ENCODE measurements around the gene GUCD1. TPM values are rescaled to one million over a fixed set of nuclear protein-coding genes. Genes with fewer than 3 reads are reported as not detected.

GUCD1 gene
- total and polyA plus RNA-seq, 10 of the 15 experiments (the other 5 are each of a cell fraction or from before 2014, with no cell fraction given): 56.0 to 177 (median 88.2) TPM

GRCh38 chr22:24514241-24515026 is 40.5 kb downstream of the GUCD1 start:
- peaks cover 51% of the 10 kb centered on the region for H3K4me1 ChIP-seq (ENCODE audit: control insufficient read depth, insufficient read depth, low read length)
- H4K20me1 ChIP-seq (ENCODE audit: control insufficient read depth, insufficient read depth): no peaks in the 10 kb centered on the region
- DNase-seq (ENCODE audit: low read depth, low spot score): peak; percentile 68
- in situ Hi-C loops (cut with MboI): loop anchor here (5.0 kb wide), 1 partner anchor 82 kb away; no protein-coding TSS in a partner anchor
- H3K36me3 ChIP-seq (ENCODE audit: control insufficient read depth in 2 of 2, insufficient read depth in 2 of 2, low read length in 1 of 2): no peaks in the 10 kb centered on the region
- H3K4me3 ChIP-seq: no peak overlapping the region
- peak; percentile 74 for ATAC-seq
- SMC1A ChIA-PET (ENCODE audit: uncharacterized antibody, unreplicated experiment): interaction anchor here (0.6 to 2.8 kb wide), 8 partner anchors 8 to 116 kb away, joined by 3 to 19 read pairs (median 7); partner anchors contain the start of gene ADORA2A
- no peaks in the 10 kb centered on the region for H3K79me2 ChIP-seq (ENCODE audit: control insufficient read depth, insufficient read depth, low read length)
- H2AFZ ChIP-seq (ENCODE audit: control insufficient read depth, low read depth, low read length): peak overlapping the region; percentile 19
- no peak for FAIRE-seq
- WGBS (ENCODE audit: insufficient coverage, insufficient replicate concordance, low lambda C conversion rate, missing lambda C conversion rate): 38% methylated on average over 14 of the region's 14 CpGs
- CTCF ChIA-PET: interaction anchor here (0.6 to 5.8 kb wide), 10 partner anchors 7 to 1989 kb away, joined by 3 to 39 read pairs (median 3); no protein-coding TSS in a partner anchor
- H3K9ac ChIP-seq (ENCODE audit: control insufficient read depth, insufficient read depth, low read length): peak overlapping the region; percentile 12; the same call in 1 of the 2 replicates
- BruUV-seq (replicated peaks): TSS peak; percentile 68
- RAD21 ChIA-PET (ENCODE audit: unreplicated experiment): interaction anchor here (0.6 to 3.3 kb wide), 9 partner anchors 8 to 115 kb away, joined by 3 to 42 read pairs (median 3); no protein-coding TSS in a partner anchor
- POLR2A ChIA-PET: interaction anchor here (0.6 to 3.3 kb wide), 9 partner anchors 8 to 226 kb away, joined by 3 to 28 read pairs (median 6); partner anchors contain the start of gene ADORA2A
- H3K27ac ChIP-seq (ENCODE audit: control insufficient read depth, insufficient read depth): peak overlapping the region; percentile 57
- peak overlapping the region; percentile 69 for H3K4me2 ChIP-seq (ENCODE audit: control insufficient read depth, insufficient read depth)
- intact Hi-C loops (cut with micrococcal nuclease; ENCODE audit: unreplicated experiment): no loop called here
- H3K9me3 ChIP-seq (replicated peaks; ENCODE audit: control insufficient read depth, insufficient read depth, low read length): no peaks in the 10 kb centered on the region
- H3K27me3 ChIP-seq (replicated peaks in 1 of 2; ENCODE audit: control insufficient read depth in 2 of 2, insufficient read depth in 2 of 2, low read length in 1 of 2): no peaks in the 10 kb centered on the region
- TF ChIP-seq SUZ12 (IDR thresholded peaks at IDR 0.05; ENCODE audit: unreplicated experiment) (no peak), MYC (IDR thresholded peaks at IDR 0.05; ENCODE audit: insufficient read depth, insufficient read length, insufficient replicate concordance, low read length, severe bottlenecking) (no peak), STAT3 (IDR thresholded peaks at IDR 0.05; ENCODE audit: low read depth, low read length) (no peak), ATF2 (IDR thresholded peaks at IDR 0.05; ENCODE audit: low read length) (no peak), BCL11A (IDR thresholded peaks at IDR 0.05; ENCODE audit: low read depth, low read length) (peak; percentile 23; the same call in 1 of the 2 replicates), MLLT1 (IDR thresholded peaks at IDR 0.05) (no peak), CHD1 (IDR thresholded peaks at IDR 0.05; ENCODE audit: low read depth, low read length) (no peak), EP300 (IDR thresholded peaks at IDR 0.05; ENCODE audit: borderline replicate concordance in 1 of 2, control insufficient read depth in 1 of 2, low read depth in 2 of 2, low read length in 2 of 2) (peak; percentile 9 to 64; a peak in 1 of 4 replicates), ZNF24 (IDR thresholded peaks at IDR 0.05) (no peak), ZZZ3 (IDR thresholded peaks at IDR 0.05; ENCODE audit: control insufficient read depth, insufficient read length, low read depth) (no peak), YY1 (IDR thresholded peaks at IDR 0.05; ENCODE audit: low read depth, low read length) (no peak), ZNF592 (IDR thresholded peaks at IDR 0.05) (0 out of 2 replicates have a peak, but pooled peaks have one; percentile 11)

Data from GM12878 (cell line).